ENCODE measurements around the gene LRRIQ1. TPM values are rescaled to one million over a fixed set of nuclear protein-coding genes. Genes with fewer than 3 reads are reported as not detected.
"Not testable (repeated sequence)": the region's sequence is repeated elsewhere in the genome, so short reads cannot be mapped to it uniquely, and the experiment has no call there.

Gene LRRIQ1
- total RNA-seq, 2 donors from 2014 or later: not detected

DNA sequence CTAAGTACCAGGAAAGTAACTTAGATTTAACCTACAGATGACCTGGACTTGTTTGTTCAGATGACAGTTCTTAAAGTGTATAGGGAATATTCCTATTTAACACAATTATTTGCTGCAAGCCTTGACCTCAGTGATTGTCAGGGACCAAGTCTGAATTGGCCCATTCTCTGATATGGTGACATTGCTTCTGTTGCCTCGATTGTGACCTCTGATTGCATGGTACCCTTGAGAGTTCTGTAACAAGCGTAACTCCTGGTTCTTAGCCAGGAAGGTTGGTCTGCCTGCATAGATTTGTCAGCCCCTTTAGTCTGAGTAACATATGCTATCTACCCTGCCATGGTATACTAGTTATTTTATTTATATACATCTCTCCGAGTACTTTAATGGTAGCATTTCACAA, 150.1 kb downstream of the LRRIQ1 start:
- ATAC-seq (no peak), DNase-seq (ENCODE audit: low spot score) (no peak)
- Mint-ChIP-seq H3K9me3 (no peaks in the 10 kb centered on the region), H3K36me3 (no peaks in the 10 kb centered on the region), H3K27ac (no peak overlapping the region), H3K4me3 (no peak overlapping the region), H3K4me1 (ENCODE audit: low read depth in 2 of 2) (no peaks in the 10 kb centered on the region), H3K27me3 (no peaks in the 10 kb centered on the region)

DNA sequence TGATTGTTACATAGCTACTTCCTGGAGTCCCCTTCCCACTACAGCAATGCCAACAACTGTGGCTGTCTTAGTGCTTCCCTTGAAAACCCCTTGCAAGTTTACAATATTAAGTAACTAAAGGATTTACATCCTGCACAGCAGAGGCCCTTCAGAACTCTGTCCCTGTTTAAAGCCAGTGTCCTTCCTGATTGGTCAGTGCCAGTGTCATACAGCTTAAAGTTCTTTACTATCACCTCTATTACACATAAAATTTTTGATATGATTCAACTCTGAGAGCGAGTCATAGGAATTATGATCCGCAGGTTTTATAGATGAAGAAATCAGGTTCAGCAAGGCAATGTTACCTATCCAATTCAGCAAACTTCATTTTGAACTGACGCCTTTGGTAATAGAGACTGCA, 152.5 kb downstream of the LRRIQ1 start:
- Mint-ChIP-seq H3K27me3 (no peaks in the 10 kb centered on the region), H3K4me1 (ENCODE audit: low read depth in 2 of 2) (no peaks in the 10 kb centered on the region), H3K4me3 (no peak overlapping the region), H3K27ac (no peak overlapping the region), H3K9me3 (no peaks in the 10 kb centered on the region), H3K36me3 (no peaks in the 10 kb centered on the region)
- ATAC-seq (no peak), DNase-seq (ENCODE audit: low spot score) (no peak)

DNA sequence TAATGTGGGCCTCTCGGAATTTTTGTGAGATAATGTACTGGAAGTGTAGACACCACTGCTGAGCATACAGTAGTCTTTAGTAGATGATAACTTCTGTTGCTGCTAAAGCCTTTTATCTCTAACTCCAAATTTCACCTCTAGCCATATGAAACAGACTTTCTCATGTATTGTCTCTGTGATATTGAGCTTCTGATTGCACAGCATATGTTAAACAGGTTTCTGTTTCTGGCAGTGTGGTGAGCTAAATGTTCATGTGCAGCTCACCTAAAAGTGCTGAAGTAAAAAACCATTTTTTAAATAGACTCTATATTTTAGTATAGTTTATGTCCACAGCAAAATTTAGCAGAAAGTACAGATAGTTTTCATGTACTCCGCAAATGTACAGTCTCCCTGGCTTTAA, 154.6 kb downstream of the LRRIQ1 start:
- no peaks in the 10 kb centered on the region for H3K27me3 Mint-ChIP-seq
- H3K36me3 Mint-ChIP-seq: no peaks in the 10 kb centered on the region
- ATAC-seq: no peak
- no peaks in the 10 kb centered on the region for H3K9me3 Mint-ChIP-seq
- no peak for DNase-seq (ENCODE audit: low spot score)
- H3K4me3 Mint-ChIP-seq: no peak overlapping the region
- H3K27ac Mint-ChIP-seq: no peak overlapping the region
- no peaks in the 10 kb centered on the region for H3K4me1 Mint-ChIP-seq (ENCODE audit: low read depth in 2 of 2)

DNA sequence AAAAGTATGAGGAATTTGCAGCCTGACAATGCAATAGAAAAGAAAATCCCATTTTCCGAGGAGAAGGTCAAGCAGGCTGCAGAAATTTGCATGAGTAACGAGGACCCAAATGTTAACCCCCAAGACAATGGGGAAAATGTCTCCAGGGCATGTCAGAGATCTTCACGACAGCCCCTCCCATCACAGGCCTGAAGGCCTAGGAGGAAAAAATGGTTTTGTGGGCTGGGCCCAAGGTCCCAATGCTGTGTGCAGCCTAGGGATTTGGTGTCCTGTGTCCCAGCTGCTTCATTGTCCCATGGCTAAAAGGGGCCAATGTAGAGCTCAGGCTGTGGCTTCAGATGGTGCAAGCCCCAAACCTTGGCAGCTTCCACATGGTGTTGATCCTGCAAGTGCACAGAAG, 167.7 kb downstream of the LRRIQ1 start:
- not testable (repeated sequence) for DNase-seq (ENCODE audit: low spot score); ATAC-seq; H3K4me3 Mint-ChIP-seq; H3K4me1 Mint-ChIP-seq (ENCODE audit: low read depth in 2 of 2); H3K36me3 Mint-ChIP-seq; H3K27ac Mint-ChIP-seq; H3K27me3 Mint-ChIP-seq
- H3K9me3 Mint-ChIP-seq: peaks cover 16% of the 10 kb centered on the region

DNA sequence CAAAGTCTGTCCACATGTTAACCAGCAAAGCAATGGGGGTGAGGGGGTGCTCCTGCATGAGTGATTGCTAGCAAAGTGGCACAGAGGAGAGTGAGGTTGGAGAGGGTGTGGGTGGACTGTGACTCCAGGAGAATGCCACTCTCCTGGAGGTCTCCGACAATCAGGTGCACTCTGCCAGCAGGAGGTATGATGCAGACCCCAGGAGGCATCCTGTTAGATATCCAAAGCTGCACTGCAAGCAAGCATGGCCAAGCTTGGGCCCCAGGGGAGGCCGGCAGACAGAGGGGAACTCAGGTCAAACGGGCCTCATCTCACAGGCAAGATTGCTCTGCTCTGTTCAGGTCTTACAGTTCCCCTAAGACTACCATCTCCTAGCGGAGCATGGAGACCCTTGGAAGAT, 170.4 kb downstream of the LRRIQ1 start:
- H3K4me1 Mint-ChIP-seq (ENCODE audit: low read depth in 2 of 2): no peaks in the 10 kb centered on the region
- ATAC-seq: no peak
- DNase-seq (ENCODE audit: low spot score): no peak
- no peak overlapping the region for H3K27ac Mint-ChIP-seq
- no peaks in the 10 kb centered on the region for H3K27me3 Mint-ChIP-seq
- H3K36me3 Mint-ChIP-seq: peaks cover 7% of the 10 kb centered on the region
- peaks cover 12% of the 10 kb centered on the region for H3K9me3 Mint-ChIP-seq
- H3K4me3 Mint-ChIP-seq: no peak overlapping the region

DNA sequence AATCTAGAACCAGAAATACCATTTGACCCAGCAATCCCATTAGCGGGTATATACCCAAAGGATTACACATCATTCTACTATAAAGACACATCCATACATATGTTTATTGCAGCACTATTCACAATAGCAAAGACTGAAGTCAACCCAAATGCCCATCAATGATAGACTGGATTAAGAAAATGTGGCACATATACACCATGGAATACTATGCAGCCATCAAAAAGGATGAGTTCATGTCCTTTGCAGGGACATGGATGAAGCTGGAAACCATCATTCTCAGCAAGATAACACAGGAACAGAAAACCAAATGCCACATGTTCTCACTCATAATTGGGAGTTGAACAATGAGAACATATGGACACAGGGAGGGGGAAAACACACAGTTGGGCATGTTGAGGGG, 188.2 kb downstream of the LRRIQ1 start:
- H3K4me3 Mint-ChIP-seq; H3K27me3 Mint-ChIP-seq; H3K27ac Mint-ChIP-seq; ATAC-seq; H3K36me3 Mint-ChIP-seq; H3K4me1 Mint-ChIP-seq (ENCODE audit: low read depth in 2 of 2); DNase-seq (ENCODE audit: low spot score): not testable (repeated sequence)
- H3K9me3 Mint-ChIP-seq: peaks cover 21% of the 10 kb centered on the region

DNA sequence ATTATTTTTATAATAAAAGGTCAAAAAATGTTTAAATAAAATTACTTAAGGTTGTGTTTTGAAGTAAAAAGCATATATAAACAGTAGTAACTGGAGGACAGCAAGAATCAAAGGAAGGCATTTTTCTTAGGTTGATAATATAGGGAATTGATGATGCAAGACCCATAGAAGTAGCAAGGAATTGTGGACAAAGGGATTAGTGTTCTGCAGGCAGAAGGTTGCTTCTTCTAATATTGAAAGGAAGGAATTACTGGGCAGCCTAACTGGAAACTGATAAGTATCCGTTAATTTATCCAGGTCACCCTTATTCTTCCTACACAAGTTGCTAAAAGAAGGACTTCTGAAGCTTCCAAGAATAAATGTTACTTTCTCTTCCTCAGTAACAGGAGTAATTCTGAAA, 189.3 kb downstream of the LRRIQ1 start:
- Mint-ChIP-seq H3K4me1 (ENCODE audit: low read depth in 2 of 2) (no peaks in the 10 kb centered on the region), H3K27ac (no peak overlapping the region), H3K27me3 (no peaks in the 10 kb centered on the region), H3K36me3 (no peaks in the 10 kb centered on the region), H3K4me3 (no peak overlapping the region), H3K9me3 (peaks cover 21% of the 10 kb centered on the region)
- ATAC-seq (no peak), DNase-seq (ENCODE audit: low spot score) (no peak)

DNA sequence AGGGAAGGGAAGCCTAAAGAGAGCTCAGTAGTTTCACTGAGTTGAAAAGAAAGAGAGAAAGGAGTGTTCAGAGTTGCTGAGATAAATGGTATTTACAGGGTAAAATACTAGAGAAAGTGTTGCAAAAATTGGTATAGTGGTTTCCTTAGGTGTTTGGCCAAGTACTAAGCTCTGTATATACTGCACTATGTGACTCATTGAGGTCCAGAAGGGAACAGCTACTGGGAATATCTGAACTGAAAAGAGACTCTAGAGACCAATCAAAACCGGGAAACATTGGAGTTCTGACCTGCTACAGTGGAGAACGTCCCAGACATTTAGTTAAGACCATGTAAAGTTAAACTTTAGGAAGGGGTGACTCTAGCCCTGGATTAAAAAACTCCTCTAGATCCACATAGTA, 201.2 kb downstream of the LRRIQ1 start:
- Mint-ChIP-seq H3K27me3 (no peaks in the 10 kb centered on the region), H3K4me3 (no peak overlapping the region), H3K9me3 (peaks cover 9% of the 10 kb centered on the region), H3K4me1 (ENCODE audit: low read depth in 2 of 2) (no peaks in the 10 kb centered on the region), H3K36me3 (no peaks in the 10 kb centered on the region), H3K27ac (no peak overlapping the region)
- DNase-seq (ENCODE audit: low spot score) (no peak), ATAC-seq (no peak)

DNA sequence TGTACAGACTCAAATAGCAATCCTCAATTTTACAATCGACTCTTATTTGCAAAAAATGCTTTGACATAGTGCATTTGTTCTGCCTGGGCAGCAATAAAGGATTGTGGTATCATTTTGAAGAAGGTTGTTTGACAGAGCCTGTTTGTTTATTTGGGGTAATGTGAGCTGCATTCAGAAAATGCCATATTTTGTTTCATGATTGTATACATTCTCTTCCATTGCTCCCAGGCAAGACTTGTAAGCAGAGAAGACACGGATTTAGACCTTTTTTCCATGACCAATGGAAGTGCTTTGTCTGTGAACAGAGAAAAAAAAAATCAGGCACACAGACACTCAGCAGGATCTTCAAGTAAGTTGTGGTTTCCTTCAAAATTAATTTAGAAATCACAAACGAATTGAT, 208.4 kb downstream of the LRRIQ1 start:
- ATAC-seq: no peak
- Mint-ChIP-seq H3K9me3 (no peaks in the 10 kb centered on the region), H3K36me3 (no peaks in the 10 kb centered on the region), H3K4me1 (ENCODE audit: low read depth in 2 of 2) (no peaks in the 10 kb centered on the region), H3K27ac (no peak overlapping the region), H3K27me3 (no peaks in the 10 kb centered on the region), H3K4me3 (no peak overlapping the region)
- DNase-seq (ENCODE audit: low spot score): no peak

DNA sequence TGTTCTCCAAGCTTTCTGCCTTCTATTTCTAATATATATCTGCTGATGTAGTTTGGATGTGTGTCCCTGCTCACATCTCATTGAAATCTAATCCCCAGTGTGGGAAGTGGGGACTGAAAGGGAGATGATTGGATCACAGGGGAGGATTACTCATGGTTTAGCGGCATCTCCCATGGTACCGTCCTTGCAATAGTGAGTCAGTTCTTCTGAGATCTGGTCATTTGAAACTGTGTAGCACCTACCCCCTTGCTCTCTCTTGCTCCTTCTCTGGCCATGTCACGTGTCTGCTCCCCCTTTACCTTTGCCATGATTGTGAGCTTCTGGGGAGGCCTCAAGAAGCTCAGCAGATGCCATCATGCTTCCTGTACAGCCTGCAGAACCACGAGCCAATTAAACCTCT, 217.7 kb downstream of the LRRIQ1 start:
- Mint-ChIP-seq H3K4me1 (ENCODE audit: low read depth in 2 of 2) (no peaks in the 10 kb centered on the region), H3K27me3 (no peaks in the 10 kb centered on the region), H3K9me3 (no peaks in the 10 kb centered on the region), H3K4me3 (no peak overlapping the region), H3K27ac (no peak overlapping the region), H3K36me3 (no peaks in the 10 kb centered on the region)
- ATAC-seq (no peak), DNase-seq (ENCODE audit: low spot score) (no peak)

DNA sequence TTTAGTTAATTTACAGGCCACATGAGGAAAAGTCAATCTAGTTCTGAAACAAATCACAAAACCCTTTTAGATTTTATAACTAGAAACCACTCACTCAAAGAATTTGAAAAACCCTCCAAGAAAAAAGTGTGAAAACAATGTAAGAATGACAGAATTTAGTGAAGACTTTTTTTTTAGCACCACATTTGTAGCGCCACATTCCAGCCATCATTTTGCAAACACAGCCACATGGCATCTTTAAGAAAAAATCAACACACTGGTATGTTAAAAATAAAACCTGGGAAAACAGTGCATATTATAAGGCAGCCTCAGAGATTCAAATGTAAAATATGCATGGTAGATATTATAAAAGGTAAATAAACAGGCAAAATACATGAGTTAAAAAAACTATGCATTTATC, 221.5 kb downstream of the LRRIQ1 start:
- no peaks in the 10 kb centered on the region for H3K4me1 Mint-ChIP-seq (ENCODE audit: low read depth in 2 of 2)
- ATAC-seq (no peak), DNase-seq (ENCODE audit: low spot score) (no peak)
- no peaks in the 10 kb centered on the region for H3K9me3 Mint-ChIP-seq
- no peak overlapping the region for H3K4me3 Mint-ChIP-seq
- H3K36me3 Mint-ChIP-seq: no peaks in the 10 kb centered on the region
- H3K27ac Mint-ChIP-seq: no peak overlapping the region
- H3K27me3 Mint-ChIP-seq: no peaks in the 10 kb centered on the region

DNA sequence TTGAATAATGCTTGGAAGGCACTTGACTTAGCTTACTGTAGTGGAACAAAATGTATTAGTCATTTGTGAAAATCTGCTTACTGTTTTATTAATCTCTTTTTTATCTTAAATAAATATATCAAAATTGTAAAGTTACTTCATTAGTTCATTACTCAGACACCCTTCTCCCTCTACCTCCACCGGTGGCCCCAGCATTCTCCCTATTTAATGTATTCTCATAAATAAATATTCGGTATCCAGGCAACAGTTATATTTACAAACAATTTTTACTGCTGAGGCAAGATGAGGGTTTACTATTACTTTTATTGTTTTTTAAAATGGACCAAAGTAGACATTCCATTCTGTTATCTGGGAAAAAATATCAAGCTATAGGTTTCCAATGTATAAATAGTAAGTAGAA, 224.3 kb downstream of the LRRIQ1 start:
- no peaks in the 10 kb centered on the region for H3K27me3 Mint-ChIP-seq
- no peak overlapping the region for H3K4me3 Mint-ChIP-seq
- DNase-seq (ENCODE audit: low spot score): no peak
- H3K27ac Mint-ChIP-seq: no peak overlapping the region
- no peaks in the 10 kb centered on the region for H3K36me3 Mint-ChIP-seq
- no peak for ATAC-seq
- no peaks in the 10 kb centered on the region for H3K4me1 Mint-ChIP-seq (ENCODE audit: low read depth in 2 of 2)
- H3K9me3 Mint-ChIP-seq: no peaks in the 10 kb centered on the region

DNA sequence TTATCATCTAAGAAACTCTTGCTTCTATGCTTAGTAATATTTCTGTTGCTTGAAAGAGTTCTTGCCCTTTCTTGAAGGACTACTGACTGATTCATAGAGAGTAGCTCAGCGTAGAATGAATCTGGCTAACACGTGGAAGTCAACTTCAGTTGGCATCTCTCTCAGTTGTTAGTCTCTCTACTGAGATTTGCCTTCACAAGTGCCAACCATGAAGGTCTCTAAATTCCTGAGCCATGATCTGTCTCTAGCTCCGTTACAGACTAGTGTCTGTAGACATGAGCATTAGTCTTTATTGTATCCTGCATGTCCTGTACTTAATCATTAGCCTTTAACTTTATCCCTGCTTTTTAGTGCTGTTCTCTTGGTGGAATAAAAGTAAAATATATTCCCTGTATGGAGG, 224.7 kb downstream of the LRRIQ1 start:
- no peak for DNase-seq (ENCODE audit: low spot score)
- no peak overlapping the region for H3K4me3 Mint-ChIP-seq
- no peak overlapping the region for H3K27ac Mint-ChIP-seq
- H3K27me3 Mint-ChIP-seq: no peaks in the 10 kb centered on the region
- no peaks in the 10 kb centered on the region for H3K36me3 Mint-ChIP-seq
- no peaks in the 10 kb centered on the region for H3K4me1 Mint-ChIP-seq (ENCODE audit: low read depth in 2 of 2)
- ATAC-seq: no peak
- no peaks in the 10 kb centered on the region for H3K9me3 Mint-ChIP-seq

DNA sequence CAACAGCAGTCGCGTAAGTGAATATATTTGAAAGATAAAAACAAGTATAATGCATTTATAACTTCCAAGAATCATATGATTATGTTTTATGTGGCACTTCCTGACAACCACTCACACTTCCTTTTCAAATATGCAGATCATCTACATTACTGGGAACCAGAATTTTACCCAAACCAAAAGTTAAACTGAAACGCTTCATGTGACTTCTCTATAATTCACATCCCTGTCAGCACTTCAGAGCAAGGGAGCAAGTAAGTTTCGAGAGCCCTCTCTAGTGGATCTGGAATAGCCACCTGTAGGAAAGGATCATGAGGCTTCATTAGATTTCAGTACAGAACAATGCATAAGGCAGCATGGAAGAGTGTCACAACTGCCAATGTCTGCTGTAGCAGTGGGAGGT, 230.2 kb downstream of the LRRIQ1 start:
- Mint-ChIP-seq H3K9me3 (no peaks in the 10 kb centered on the region), H3K4me1 (ENCODE audit: low read depth in 2 of 2) (no peaks in the 10 kb centered on the region), H3K4me3 (no peak overlapping the region), H3K27ac (no peak overlapping the region), H3K36me3 (no peaks in the 10 kb centered on the region), H3K27me3 (no peaks in the 10 kb centered on the region)
- ATAC-seq (no peak), DNase-seq (ENCODE audit: low spot score) (no peak)

DNA sequence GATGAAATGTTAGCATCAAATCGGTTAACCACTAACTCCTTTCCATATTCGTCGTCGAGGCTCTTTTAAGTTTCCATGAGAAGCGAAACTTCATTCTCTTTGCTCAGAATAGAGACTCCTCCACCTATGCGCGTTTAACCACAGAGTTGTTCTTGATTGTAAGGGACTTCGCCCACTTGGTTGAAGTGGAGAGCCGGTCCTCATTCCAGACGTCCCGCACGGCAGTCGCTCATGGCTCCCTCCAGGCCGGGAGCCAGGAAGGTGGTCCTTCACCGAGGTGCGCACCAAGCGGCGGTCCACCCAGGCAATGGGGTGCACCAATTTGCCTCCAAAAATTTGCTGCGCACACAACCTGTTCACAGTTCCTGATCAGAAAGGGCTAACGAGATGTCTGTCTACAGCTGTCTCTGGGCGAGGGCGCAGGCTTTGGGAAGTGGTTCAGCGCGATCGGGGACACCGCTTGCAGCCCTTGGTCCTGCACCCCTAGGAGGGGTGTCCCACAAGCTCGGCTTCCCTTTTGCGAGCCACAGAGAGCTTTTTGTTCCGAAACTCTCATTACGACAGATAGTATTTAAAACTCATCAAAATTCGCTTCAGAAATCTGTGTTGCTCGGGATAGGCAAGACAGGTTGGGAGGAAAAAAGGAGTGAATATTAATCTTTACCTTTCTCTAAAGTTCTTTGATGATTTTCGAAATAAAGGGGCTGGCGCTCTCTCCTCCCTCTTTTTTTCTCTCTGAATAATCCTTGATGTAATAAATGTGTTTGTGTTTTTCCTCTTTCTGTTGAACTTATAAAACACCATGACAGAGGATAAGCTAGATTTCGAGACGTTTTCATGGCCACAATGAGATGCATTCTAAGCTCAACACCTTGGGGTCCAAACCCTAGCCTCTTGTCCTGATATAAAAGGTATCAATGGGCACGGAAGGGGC, 237.5 kb downstream of the LRRIQ1 start:
- peaks cover 6% of the 10 kb centered on the region for H3K36me3 Mint-ChIP-seq
- no peak for ATAC-seq
- no peaks in the 10 kb centered on the region for H3K9me3 Mint-ChIP-seq
- H3K4me3 Mint-ChIP-seq: no peak overlapping the region
- H3K27me3 Mint-ChIP-seq: peaks cover 8 to 23% of the 10 kb centered on the region in 2 donors
- H3K4me1 Mint-ChIP-seq (ENCODE audit: low read depth in 2 of 2): no peaks in the 10 kb centered on the region
- no peak for DNase-seq (ENCODE audit: low spot score)
- H3K27ac Mint-ChIP-seq: no peak overlapping the region
